GM12875 (cell line): ENCODE results near the gene CBX5.
"Not testable (repeated sequence)": the region's sequence is repeated elsewhere in the genome, so short reads cannot be mapped to it uniquely, and the experiment has no call there.

Source experiments
- H3K4me3 ChIP-seq: one replicate; pipeline ENCODE4 v1.5.1; 2011; ENCODE audit warnings: low read depth, low read length, control low read depth
- CTCF ChIP-seq: IDR thresholded peaks from 2 replicates; pipeline ENCODE4 v1.5.1; 2011; ENCODE audit warnings: low read depth, mild to moderate bottlenecking, control low read depth, inconsistent platforms, low read length, moderate library complexity, borderline replicate concordance; ENCODE audit not compliant: insufficient read depth

Gene CBX5

GRCh38 chr12:54193434-54193833, 86.5 kb downstream of the CBX5 start:
- TF ChIP-seq CTCF, result no peak
- H3K4me3 ChIP-seq, result no peak overlapping the region

GRCh38 chr12:54191550-54192022, 88.3 kb downstream of the CBX5 start:
- no peak overlapping the region for H3K4me3 ChIP-seq
- TF ChIP-seq CTCF, result peak; percentile 87

GRCh38 chr12:54191126-54191525, 88.8 kb downstream of the CBX5 start:
- TF ChIP-seq CTCF, result no peak
- H3K4me3 ChIP-seq, result no peak overlapping the region

GRCh38 chr12:54189198-54189539, 90.8 kb downstream of the CBX5 start:
- peak overlapping the region; percentile 17 for H3K4me3 ChIP-seq
- TF ChIP-seq CTCF, result no peak

- TF ChIP-seq CTCF, result no peak
Observed at GRCh38 chr12:54187075-54187474, 92.8 kb downstream of the CBX5 start.

GRCh38 chr12:54185919-54186318, 94.0 kb downstream of the CBX5 start:
- H3K4me3 ChIP-seq, result no peak overlapping the region
- no peak for TF ChIP-seq CTCF

More at GRCh38 chr12:54187075-54187474, 92.8 kb downstream of the CBX5 start:
- H3K4me3 ChIP-seq, result no peak overlapping the region

- H3K4me3 ChIP-seq, result not testable (repeated sequence)
Observed at GRCh38 chr12:54185297-54185696, 94.6 kb downstream of the CBX5 start.
